H1 (cell line): Measurements from ENCODE around the gene SCUBE2. TPM values are rescaled to one million over a fixed set of nuclear protein-coding genes. Genes with fewer than 3 reads are reported as not detected.

Experiments
- BACH1 ChIP-seq: IDR thresholded peaks from 2 replicates; pipeline ENCODE4 v1.6.1; 2012; ENCODE audit warnings: low read length, improper control_type of control experiment
- EP300 ChIP-seq, 2 experiments: IDR thresholded peaks; 1 replicate in 1 of 2; 2 replicates in 1 of 2; pipeline ENCODE4 v1.6.1; 2011 to 2012; ENCODE audit warnings: low read depth in 2 of 2, low read length in 2 of 2, mild to moderate bottlenecking in 2 of 2, borderline replicate concordance in 1 of 2, inconsistent platforms in 1 of 2, moderate library complexity in 1 of 2
- YY1 ChIP-seq: IDR thresholded peaks from 2 replicates; pipeline ENCODE4 v1.6.1; 2011; ENCODE audit warnings: low read depth, mild to moderate bottlenecking, low read length
- polyA plus RNA-seq, 7 experiments: library from polyadenylated mRNA; depleted of rRNA in 3 of 7; stranded (reverse) in 5 of 7; unstranded in 2 of 7; fragments of >200 nt in 5 of 7; fragments of 200-250 nt in 2 of 7; gene quantifications; 1 replicate in 5 of 7; 2 replicates in 1 of 7; 4 replicates in 1 of 7; pipeline versions ENCODE4 v1.2.1 to v1.2.3, GENCODE V29; 2011 to 2013; ENCODE audit warnings: missing spikeins in 2 of 7, mixed read lengths in 2 of 7
- total RNA-seq: library from RNA; stranded (reverse); fragmentation: NEBNext Ultra II Directional; extraction: Animal tissue kit (Norgen Biotek cat#: 25700); gene quantifications from 2 replicates; pipeline ENCODE4 v1.2.1, GENCODE V29; 2021
- TF ChIP-seq, protein P1 (sequence below): IDR thresholded peaks from 2 replicates; pipeline ENCODE4 v1.6.1; 2011; ENCODE audit warnings: low read length, improper control_type of control experiment

SCUBE2 gene
- total and polyA plus RNA-seq, 2 of the 8 experiments (the other 6 are each of a cell fraction or from before 2014, with no cell fraction given) = 0.29 to 1.2 TPM

DNA sequence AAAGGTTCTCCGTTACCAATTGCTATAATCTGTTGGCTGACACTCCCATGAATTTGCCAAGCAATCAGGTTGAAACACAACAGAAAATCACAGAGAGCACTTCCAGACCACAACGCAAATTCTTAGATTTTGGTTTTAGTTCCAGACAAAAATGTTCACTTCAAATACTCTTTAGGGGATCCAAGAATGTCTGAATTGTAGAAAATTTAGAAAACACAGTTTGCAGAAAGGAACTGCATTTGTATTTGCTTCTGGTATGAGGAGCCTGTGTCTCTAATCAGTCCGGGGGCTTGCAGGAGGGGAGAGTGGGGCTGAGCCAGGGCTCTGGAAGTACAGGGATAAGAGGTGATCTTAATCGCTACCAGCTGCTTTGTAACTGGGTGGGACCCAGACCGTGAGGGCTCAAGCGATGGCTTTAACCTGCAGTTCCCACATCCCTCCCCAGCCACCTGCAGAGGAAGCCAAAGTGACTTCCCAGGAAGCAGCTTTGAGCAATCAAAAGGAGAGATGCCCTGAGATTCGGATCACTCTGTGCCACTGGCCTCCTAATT lies 18.7 kb downstream of the SCUBE2 start (continued):
- TF ChIP-seq, protein P1, sequence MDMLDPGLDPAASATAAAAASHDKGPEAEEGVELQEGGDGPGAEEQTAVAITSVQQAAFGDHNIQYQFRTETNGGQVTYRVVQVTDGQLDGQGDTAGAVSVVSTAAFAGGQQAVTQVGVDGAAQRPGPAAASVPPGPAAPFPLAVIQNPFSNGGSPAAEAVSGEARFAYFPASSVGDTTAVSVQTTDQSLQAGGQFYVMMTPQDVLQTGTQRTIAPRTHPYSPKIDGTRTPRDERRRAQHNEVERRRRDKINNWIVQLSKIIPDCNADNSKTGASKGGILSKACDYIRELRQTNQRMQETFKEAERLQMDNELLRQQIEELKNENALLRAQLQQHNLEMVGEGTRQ = no peak
- no peak for TF ChIP-seq BACH1
- TF ChIP-seq YY1 = no peak
- TF ChIP-seq EP300 (IDR thresholded peaks at IDR 0.05; ENCODE audit: borderline replicate concordance in 1 of 2, low read depth in 2 of 2, low read length in 2 of 2) = no peak
